ENCODE data around the gene TXNL4B.
A peak's percentile ranks its signal among the peaks of the same experiment; 100 is the strongest.

Gene TXNL4B

DNA sequence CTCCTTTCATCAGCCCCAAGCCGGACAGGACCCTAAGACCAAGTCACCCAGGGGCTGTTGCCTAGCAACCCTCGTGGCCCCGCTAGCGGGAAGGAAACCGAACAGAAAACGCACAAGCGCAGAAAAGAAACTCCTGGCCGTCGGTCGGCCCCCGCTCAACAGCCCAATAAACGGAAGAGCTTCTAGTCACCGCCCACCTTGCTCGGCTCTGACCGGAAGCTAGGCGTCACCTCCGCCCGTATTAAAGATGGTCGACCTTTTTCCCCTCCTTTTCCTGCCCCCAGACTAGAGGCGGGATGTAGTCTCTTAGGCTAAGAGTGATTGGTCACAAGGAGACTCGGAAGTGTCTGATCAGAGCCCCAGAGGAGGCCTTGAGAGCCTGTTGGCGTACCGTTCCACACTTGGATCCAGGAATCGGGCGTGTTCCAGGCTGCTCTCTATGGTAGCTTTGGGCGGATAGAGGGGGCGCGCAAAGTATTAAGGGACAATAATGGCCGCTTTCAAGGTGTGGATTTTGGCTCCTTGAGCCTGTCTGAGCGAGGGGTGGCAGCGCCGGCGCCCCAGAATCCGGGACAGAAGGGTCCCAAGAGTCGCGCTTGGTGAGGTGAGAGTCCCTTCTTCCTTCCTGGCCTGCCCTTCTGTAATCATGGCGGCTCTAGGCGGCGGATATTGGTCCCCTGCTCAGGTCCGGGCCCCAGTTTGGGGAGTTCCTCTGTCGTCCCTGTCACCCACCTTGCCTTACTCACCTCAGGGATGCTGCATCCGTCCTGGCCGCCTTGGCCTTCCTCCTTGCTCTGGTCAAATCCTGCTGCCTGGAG lies at the start of gene TXNL4B, which contains the start of gene DHX38:
TSS of gene TXNL4B (minus strand) at position 173 of the 818 bp plus-strand sequence. CDS start 2,871 bp downstream, outside the sequence.
TSS of gene DHX38 (plus strand) at position 400 of the 818 bp plus-strand sequence. CDS start 2,311 bp downstream, outside the sequence.
- DNase-seq, result peak; percentile 99

GRCh38 chr16:72142476-72142875 lies 49.1 kb upstream of the TXNL4B start:
- no peak for DNase-seq

GRCh38 chr16:72139908-72140307 lies 46.5 kb upstream of the TXNL4B start:
- no peak for DNase-seq

GRCh38 chr16:72138064-72138572 lies 44.7 kb upstream of the TXNL4B start:
- DNase-seq, result no peak

DNA sequence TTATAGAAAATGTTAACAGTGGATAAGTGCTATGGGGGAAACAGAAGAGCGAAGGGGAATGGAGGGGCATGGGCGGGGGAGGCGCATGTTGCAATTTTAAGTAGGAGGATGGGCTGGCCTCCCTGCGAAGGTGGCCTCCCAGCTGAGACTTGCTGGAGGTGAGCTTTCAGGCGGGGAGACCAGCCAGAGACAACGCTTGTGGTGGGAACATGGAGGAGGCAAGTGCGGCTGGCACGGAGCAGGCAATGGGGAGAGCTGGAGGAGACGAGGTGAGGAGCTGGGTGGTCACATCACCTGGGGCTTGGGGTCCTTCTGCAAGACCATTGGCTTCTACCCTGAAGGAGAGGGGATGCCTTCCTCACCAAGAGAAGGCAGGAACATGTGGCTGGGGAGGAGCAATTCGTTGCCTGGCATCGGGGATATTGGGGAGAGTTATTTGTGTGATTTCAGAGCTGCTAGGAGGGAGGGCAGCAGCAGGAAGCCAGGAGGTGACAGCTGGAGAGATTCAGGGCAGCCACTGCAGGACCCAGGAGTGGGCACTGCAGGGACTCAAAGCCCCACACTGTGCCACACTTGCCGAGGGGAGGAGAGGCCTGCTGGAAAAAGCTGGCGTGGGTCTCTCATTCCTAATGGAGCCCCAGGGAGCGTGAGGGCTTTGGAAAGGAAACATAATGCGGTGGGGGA lies 44.1 kb upstream of the TXNL4B start:
- DNase-seq, result no peak

GRCh38 chr16:72134507-72134906 lies 41.1 kb upstream of the TXNL4B start:
- no peak for DNase-seq

- DNase-seq, result no peak
These were observed 39.3 kb upstream of the TXNL4B start for GRCh38 chr16:72132726-72133125.

DNA sequence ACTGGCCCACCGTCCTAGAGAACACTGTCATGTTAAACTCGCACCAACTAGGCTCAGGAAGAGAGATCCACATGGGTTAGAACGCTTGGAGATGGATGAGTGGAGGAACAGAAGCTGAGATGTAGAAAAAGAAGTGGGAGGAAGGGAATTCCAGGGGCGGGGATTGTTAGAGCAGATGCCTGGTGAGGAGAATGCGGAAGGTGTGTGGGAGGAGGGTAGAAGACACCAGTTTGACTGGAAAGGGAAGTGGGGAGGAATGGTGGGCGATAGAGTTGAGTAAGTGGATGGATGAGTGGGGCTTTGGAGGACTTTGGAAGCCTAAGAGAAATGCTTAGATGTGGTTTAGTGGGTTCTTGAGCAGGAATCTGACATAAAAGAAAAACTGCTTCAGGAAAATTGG lies 37.6 kb upstream of the TXNL4B start:
- no peak for DNase-seq

GRCh38 chr16:72129976-72130656 lies 36.7 kb upstream of the TXNL4B start:
- no peak for DNase-seq

- DNase-seq, result no peak
These were observed 35.3 kb upstream of the TXNL4B start for GRCh38 chr16:72128701-72129100.

DNA sequence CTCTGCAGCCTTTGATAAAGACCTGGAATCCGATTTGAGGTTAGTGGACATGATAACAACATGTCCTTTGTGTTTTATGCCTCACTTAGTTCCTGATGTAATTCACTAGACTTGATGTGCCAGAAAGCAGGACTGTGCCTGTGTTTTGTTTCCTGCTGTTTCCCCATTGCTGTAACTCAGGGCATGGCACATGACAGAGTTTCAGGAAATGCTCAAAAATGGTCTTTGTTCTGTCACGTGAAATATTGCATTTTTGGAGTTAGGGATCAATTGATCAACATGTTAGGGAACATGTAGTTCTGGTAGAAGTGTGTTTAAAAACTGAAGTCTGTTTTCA lies 33.0 kb upstream of the TXNL4B start:
- DNase-seq, result no peak

DNA sequence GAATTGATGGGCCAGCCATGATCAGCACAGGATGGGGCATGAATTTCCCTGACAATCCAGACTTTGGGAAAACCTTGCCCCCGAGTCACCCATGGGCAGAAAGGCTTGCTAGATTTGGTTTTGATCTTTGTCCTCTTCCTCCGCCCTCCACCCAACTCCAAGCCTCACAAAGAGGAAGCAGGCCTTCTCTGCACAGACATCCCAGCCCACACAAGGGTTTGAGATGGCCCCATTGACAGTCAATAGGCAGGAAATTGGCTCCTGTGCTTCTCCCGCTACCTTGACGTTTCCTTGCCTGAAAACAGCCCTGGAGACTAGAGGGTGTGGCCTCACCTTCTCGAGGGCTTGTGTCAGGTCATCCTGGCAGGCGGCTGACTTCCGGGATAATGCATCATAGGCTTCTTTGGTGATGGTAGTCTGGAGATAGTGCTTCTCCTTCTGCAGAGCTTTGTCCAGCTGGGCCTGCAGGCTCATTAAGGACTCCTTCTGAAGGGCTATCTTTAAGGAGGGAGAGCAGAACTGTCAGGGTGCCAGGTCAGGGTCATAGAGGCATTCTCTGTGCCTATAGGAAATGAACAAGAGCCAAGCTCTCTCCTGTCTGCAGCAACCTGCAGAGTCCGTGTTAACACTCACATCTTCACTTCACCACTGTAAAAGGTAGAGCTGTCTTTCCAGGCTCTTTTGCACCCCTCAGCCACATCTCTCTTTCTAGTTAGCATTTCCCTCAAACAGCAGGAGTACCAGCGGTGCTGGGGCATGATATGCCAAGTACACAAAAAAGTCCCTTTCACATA lies 32.4 kb upstream of the TXNL4B start:
- peak; percentile 63 for DNase-seq

GRCh38 chr16:72124761-72125634 lies 31.6 kb upstream of the TXNL4B start:
- peak; percentile 87 for DNase-seq

DNA sequence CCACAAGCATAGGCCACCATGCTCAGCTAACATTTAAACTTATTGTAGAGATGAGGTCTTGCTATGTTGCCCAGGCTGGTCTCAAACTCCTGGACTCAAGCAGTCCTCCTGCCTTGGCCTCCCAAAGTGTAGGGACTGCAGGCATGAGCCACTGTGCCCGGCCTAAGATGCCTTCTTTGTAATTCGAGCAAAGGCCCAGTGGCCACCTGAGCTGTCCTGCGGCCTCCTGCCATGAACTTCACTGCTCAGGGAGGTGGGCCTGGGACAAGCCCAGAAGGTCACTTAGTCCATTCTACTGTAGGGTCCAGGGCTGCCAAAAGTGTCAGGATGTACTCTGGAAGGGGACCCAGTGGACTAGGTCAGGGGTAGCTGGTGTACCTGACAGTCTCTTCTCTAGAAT lies 30.7 kb upstream of the TXNL4B start:
- DNase-seq, result no peak

GRCh38 chr16:72123426-72123825 lies 30.0 kb upstream of the TXNL4B start:
- DNase-seq, result no peak

- no peak for DNase-seq
These were observed 29.5 kb upstream of the TXNL4B start for GRCh38 chr16:72122916-72123315.

GRCh38 chr16:72122308-72122707 lies 28.9 kb upstream of the TXNL4B start:
- DNase-seq, result no peak

GRCh38 chr16:72120026-72120425 lies 26.6 kb upstream of the TXNL4B start:
- DNase-seq, result no peak

GRCh38 chr16:72113616-72113945 lies 20.2 kb upstream of the TXNL4B start:
- DNase-seq, result no peak

- no peak for DNase-seq
These were observed 19.6 kb upstream of the TXNL4B start for GRCh38 chr16:72112906-72113615.

GRCh38 chr16:72112452-72112792 lies 19.0 kb upstream of the TXNL4B start:
- no peak for DNase-seq
